Esophagus squamous epithelium (tissue), 5 donors: ENCODE data around the gene KLHDC8B. TPM values are rescaled to one million over a fixed set of nuclear protein-coding genes. Genes with fewer than 3 reads are reported as not detected.

ENCODE experiments used
- DNase-seq: peaks from one replicate; lab custom pipeline; 2025; lab: John Stamatoyannopoulos, UW
- H3K27ac ChIP-seq, 4 donors: fragments of 200-600 bp; sonication (generic); one replicate each; pipeline ENCODE4 v1.5.1; 2016 to 2019; ENCODE audit warnings: mild to moderate bottlenecking in 1 of 4
- H3K27me3 ChIP-seq, 4 donors: fragments of 200-600 bp; sonication (generic); 1 replicate in 3 of 4; 2 replicates in 1 of 4; pipeline versions ENCODE4 v1.5.1 to v1.6.0; 2017 to 2021; ENCODE audit warnings: antibody characterized with exemption in 1 of 4
- H3K36me3 ChIP-seq, 3 donors: fragments of 200-600 bp; sonication (generic); one replicate each; pipeline ENCODE4 v1.5.1; 2016 to 2019
- H3K4me1 ChIP-seq, 3 donors: fragments of 200-600 bp; sonication (generic); one replicate each; pipeline ENCODE4 v1.5.1; 2017 to 2019
- H3K4me3 ChIP-seq, 4 donors: fragments of 200-600 bp; sonication (generic); 1 replicate in 3 of 4; 2 replicates in 1 of 4; pipeline ENCODE4 v1.5.1; 2016 to 2019; ENCODE audit warnings: mild to moderate bottlenecking in 2 of 4, moderate library complexity in 1 of 4
- H3K9me3 ChIP-seq, 3 donors: fragments of 200-600 bp; sonication (generic); one replicate each; pipeline ENCODE4 v1.5.1; 2016 to 2019
- POLR2A ChIP-seq, 4 donors: fragments of 450-650 bp; IDR thresholded peaks; one replicate each; pipeline ENCODE4 v1.6.1; 2017; ENCODE audit warnings: antibody characterized with exemption in 4 of 4, mild to moderate bottlenecking in 4 of 4, moderate library complexity in 3 of 4
- WGBS, 2 donors: methylation state at CpG; one replicate each; pipeline ENCODE4 v1.1.5; 2018; 5-methylcytosine and 5-hydroxymethylcytosine counted together
- intact Hi-C: fragments of 100-400 bp; cut with DNase I; formaldehyde crosslinking; loops from one replicate; pipeline ENCODE4 v1.15.0; 2022
- total RNA-seq, 4 donors: library from RNA; depleted of rRNA; stranded (reverse); fragments of >200 nt; gene quantifications; one replicate each; pipeline ENCODE4 v1.1.0, GENCODE V29; 2016
- TF ChIP-seq, protein P1 (sequence below), 6 experiments: fragments of 450-650 bp in 4 of 6; fragments of 200-600 bp in 2 of 6; sonication (generic) in 2 of 6; IDR thresholded peaks; one replicate each; pipeline ENCODE4 v1.5.1; 2016 to 2019; ENCODE audit warnings: antibody characterized with exemption in 6 of 6, mild to moderate bottlenecking in 4 of 6, moderate library complexity in 4 of 6
- donor health status: DM: yes; HTN: yes; CAD: no.

Gene KLHDC8B
- total RNA-seq, 4 donors from 2014 or later: 18.0 to 58.6 (median 46.3) TPM

DNA sequence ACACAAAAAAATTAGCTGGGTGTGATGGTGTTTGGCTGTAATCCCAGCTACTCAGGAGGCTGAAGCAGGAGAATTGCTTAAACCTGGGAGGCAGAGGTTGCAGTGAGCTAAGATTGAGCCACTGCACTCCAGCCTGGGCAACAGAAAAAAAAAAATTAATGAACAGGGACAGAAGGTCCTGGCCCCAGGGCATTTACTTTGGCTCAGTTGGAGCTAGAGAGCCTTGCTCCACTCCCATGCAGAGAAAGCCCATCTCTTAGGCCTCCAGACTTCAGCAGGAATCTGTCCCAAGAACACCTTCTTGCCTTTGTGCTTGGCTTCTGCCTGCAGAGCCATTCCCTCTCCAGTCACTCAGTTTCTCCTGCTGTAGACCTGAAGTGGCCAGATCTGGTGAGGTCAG, 8.7 kb downstream of the KLHDC8B start:
- intact Hi-C loops: no loop called here
- no peak overlapping the region for H3K4me3 ChIP-seq
- H3K4me1 ChIP-seq: peaks cover 0 to 5% (median 0%) of the 10 kb centered on the region in 3 donors
- no peaks in the 10 kb centered on the region for H3K9me3 ChIP-seq
- no peaks in the 10 kb centered on the region for H3K27me3 ChIP-seq
- no peak overlapping the region for H3K27ac ChIP-seq
- TF ChIP-seq POLR2A (IDR thresholded peaks at IDR 0.05): no peak
- TF ChIP-seq, protein P1, sequence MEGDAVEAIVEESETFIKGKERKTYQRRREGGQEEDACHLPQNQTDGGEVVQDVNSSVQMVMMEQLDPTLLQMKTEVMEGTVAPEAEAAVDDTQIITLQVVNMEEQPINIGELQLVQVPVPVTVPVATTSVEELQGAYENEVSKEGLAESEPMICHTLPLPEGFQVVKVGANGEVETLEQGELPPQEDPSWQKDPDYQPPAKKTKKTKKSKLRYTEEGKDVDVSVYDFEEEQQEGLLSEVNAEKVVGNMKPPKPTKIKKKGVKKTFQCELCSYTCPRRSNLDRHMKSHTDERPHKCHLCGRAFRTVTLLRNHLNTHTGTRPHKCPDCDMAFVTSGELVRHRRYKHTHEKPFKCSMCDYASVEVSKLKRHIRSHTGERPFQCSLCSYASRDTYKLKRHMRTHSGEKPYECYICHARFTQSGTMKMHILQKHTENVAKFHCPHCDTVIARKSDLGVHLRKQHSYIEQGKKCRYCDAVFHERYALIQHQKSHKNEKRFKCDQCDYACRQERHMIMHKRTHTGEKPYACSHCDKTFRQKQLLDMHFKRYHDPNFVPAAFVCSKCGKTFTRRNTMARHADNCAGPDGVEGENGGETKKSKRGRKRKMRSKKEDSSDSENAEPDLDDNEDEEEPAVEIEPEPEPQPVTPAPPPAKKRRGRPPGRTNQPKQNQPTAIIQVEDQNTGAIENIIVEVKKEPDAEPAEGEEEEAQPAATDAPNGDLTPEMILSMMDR (IDR thresholded peaks at IDR 0.05): no peak
- H3K36me3 ChIP-seq: peaks cover 0 to 35% (median 11%) of the 10 kb centered on the region in 3 donors
- no peak for DNase-seq

DNA sequence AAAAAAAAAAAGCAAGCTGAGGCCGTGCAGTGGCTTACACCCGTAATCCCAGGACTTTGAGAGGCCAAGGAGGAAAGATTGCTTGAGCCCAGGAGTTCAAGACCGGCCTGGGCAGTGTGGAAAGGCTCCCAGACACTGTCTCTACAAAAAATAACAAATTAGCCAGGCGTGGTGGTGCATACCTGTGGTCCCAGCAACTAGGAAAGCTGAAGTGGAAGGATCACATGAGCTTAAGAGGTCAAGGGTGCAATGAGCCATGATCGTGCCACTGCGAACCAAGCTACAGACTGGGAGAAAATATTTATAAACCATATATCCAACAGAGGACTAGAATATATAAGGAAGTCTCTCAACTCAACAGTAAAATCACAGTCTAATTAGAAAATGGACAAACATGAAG, 10.0 kb downstream of the KLHDC8B start:
- H3K36me3 ChIP-seq: peaks cover 0 to 23% (median 1%) of the 10 kb centered on the region in 3 donors
- H3K27ac ChIP-seq: no peak overlapping the region
- no peaks in the 10 kb centered on the region for H3K9me3 ChIP-seq
- TF ChIP-seq POLR2A (IDR thresholded peaks at IDR 0.05): no peak
- DNase-seq: no peak
- no peaks in the 10 kb centered on the region for H3K4me1 ChIP-seq
- H3K27me3 ChIP-seq: no peaks in the 10 kb centered on the region
- 57 to 71% methylated on average over 6 of the region's 6 CpGs for WGBS, 2 donors
- intact Hi-C loops: no loop called here
- no peak overlapping the region for H3K4me3 ChIP-seq

DNA sequence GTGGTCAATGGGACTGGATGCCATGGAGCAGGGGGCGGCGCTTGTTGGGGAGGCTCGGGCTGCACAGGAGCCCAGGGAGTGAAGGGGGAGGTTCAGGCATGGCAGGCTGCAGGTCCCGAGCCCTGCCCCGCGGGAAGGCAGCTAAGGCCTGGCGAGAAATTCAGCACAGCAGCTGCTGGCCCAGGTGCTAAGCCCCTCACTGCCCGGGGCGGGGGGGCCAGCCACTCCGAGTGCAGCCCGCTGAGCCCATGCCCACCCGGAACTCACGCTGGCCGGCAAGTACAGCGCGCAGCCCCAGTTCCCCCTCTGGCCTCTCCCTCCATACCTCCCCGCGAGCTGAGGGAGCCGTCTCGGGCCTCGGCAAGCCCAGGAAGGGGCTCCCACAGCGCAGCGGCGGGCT, 11.3 kb downstream of the KLHDC8B start:
- Histone ChIP-seq H3K27me3 (no peaks in the 10 kb centered on the region), H3K4me3 (no peak overlapping the region), H3K27ac (no peak overlapping the region), H3K9me3 (no peaks in the 10 kb centered on the region), H3K4me1 (no peaks in the 10 kb centered on the region), H3K36me3 (peaks cover 0 to 9% (median 0%) of the 10 kb centered on the region in 3 donors)
- intact Hi-C loops: no loop called here
- WGBS, 2 donors: 80 to 93% methylated on average over 3 of the region's 24 CpGs
- DNase-seq: no peak
- no peak for TF ChIP-seq POLR2A (IDR thresholded peaks at IDR 0.05)
- TF ChIP-seq, protein P1 (IDR thresholded peaks at IDR 0.05): no peak

DNA sequence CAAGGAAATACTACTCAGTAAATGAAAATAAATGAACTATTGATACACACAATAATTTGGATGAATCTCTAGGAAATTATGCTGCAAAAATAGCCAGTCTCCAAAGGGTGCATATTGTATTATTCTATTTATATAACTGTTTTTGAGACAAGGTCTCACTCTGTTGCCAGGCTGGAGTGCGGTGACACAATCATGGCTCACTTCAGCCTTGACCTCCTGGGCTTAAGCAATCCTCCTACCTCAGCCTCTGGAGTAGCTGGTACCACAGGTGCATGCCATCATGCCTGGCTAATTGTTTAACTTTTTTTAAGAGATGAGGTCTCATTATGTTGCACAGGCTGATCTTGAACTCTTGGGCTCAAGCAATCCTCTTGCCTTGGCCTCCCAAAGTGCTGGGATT, 12.5 kb downstream of the KLHDC8B start:
- intact Hi-C loops: no loop called here
- no peak for TF ChIP-seq POLR2A (IDR thresholded peaks at IDR 0.05)
- TF ChIP-seq, protein P1 (IDR thresholded peaks at IDR 0.05): no peak
- Histone ChIP-seq H3K27ac (no peak overlapping the region), H3K27me3 (no peaks in the 10 kb centered on the region), H3K4me3 (no peak overlapping the region), H3K9me3 (no peaks in the 10 kb centered on the region), H3K36me3 (no peaks in the 10 kb centered on the region), H3K4me1 (no peaks in the 10 kb centered on the region)
- no peak for DNase-seq
- WGBS, 2 donors: 80 to 91% methylated on average over 1 of the region's 1 CpG

DNA sequence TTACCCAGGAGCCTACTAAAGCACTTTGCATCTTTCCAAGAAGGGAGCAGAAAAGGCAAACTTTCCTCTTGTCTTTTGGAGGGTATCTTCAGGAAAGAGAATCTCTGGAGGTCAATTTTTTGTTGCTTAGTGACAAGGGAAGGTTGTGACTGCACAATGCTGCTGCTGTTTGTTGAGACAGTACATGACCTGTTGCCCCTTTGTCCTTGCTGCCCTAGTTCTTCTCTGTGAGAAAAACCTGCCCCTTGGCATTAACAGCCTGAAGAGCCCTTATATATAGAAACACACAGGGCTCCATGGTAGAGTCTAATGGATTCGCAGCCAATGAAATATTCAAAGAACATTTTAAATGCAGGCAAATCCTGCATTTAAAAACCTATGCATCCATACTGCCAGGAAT, 20.3 kb downstream of the KLHDC8B start:
- H3K27me3 ChIP-seq: no peaks in the 10 kb centered on the region
- 83 to 100% methylated on average over 1 of the region's 1 CpG for WGBS, 2 donors
- no peaks in the 10 kb centered on the region for H3K36me3 ChIP-seq
- TF ChIP-seq POLR2A (IDR thresholded peaks at IDR 0.05): no peak
- TF ChIP-seq, protein P1 (IDR thresholded peaks at IDR 0.05): no peak
- DNase-seq: no peak
- H3K9me3 ChIP-seq: no peaks in the 10 kb centered on the region
- H3K27ac ChIP-seq: no peak overlapping the region
- H3K4me3 ChIP-seq: no peak overlapping the region
- intact Hi-C loops: no loop called here
- peaks cover 0 to 14% (median 0%) of the 10 kb centered on the region in 3 donors for H3K4me1 ChIP-seq

DNA sequence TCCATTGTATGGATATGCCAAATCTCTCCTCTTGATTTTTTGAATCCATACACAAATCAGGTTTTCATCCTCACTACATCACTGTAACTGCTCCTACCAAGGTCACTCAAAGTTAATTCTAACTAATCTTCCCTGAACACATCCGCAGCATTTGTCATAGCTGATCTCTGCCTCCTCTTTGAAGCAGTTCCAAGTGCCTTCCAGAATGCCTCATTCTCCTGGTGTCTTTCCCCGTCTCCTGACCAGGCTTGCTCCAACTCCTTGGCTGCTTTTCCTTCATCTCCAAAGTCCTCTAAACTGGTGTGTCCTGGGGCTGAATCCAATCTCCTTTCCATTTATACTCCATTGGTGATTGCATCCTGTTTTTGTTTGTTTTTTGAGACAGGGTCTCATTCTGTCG, 26.8 kb downstream of the KLHDC8B start:
- Histone ChIP-seq H3K27me3 (peaks cover 0 to 5% (median 0%) of the 10 kb centered on the region in 4 donors), H3K27ac (no peak overlapping the region), H3K9me3 (no peaks in the 10 kb centered on the region), H3K4me3 (no peak overlapping the region), H3K36me3 (no peaks in the 10 kb centered on the region), H3K4me1 (peaks cover 0 to 19% (median 0%) of the 10 kb centered on the region in 3 donors)
- WGBS, 2 donors: 39 to 46% methylated on average over 3 of the region's 3 CpGs
- TF ChIP-seq, protein P1 (IDR thresholded peaks at IDR 0.05): no peak
- no peak for TF ChIP-seq POLR2A (IDR thresholded peaks at IDR 0.05)
- DNase-seq: no peak
- intact Hi-C loops: no loop called here
